Hepatocyte (in vitro differentiated cells): ENCODE results near the gene RIPPLY2. TPM values are rescaled to one million over a fixed set of nuclear protein-coding genes. Genes with fewer than 3 reads are reported as not detected.
A peak's percentile ranks its signal among the peaks of the same experiment; 100 is the strongest.

Experiments used
- DNase-seq: peaks from one replicate; pipeline ENCODE4 v3.0.0-alpha.2; 2016; ENCODE audit warnings: low spot score
- H2AFZ ChIP-seq: fragments of 200-600 bp; sonication (generic); 2 replicates; pipeline ENCODE4 v1.6.0; 2016; ENCODE audit warnings: antibody characterized with exemption, mild to moderate bottlenecking
- H3K27ac ChIP-seq: fragments of 200-600 bp; sonication (generic); 2 replicates; pipeline ENCODE4 v1.5.1; 2016; ENCODE audit warnings: mild to moderate bottlenecking
- H3K27me3 ChIP-seq: fragments of 200-600 bp; sonication (generic); 2 replicates; pipeline ENCODE4 v1.6.1; 2016
- H3K36me3 ChIP-seq: fragments of 200-600 bp; sonication (generic); replicated peaks from 2 replicates; pipeline ENCODE4 v1.5.1; 2016; ENCODE audit warnings: low read depth; ENCODE audit not compliant: insufficient read depth
- H3K4me1 ChIP-seq: fragments of 200-600 bp; sonication (generic); 2 replicates; pipeline ENCODE4 v1.5.1; 2016; ENCODE audit warnings: mild to moderate bottlenecking, moderate library complexity; ENCODE audit not compliant: insufficient read depth
- H3K4me2 ChIP-seq: fragments of 200-600 bp; sonication (generic); 2 replicates; pipeline ENCODE4 v1.6.0; 2016
- H3K4me3 ChIP-seq: fragments of 200-600 bp; sonication (generic); 2 replicates; pipeline ENCODE4 v1.5.1; 2016; ENCODE audit warnings: mild to moderate bottlenecking
- H3K79me2 ChIP-seq: fragments of 200-600 bp; sonication (generic); 2 replicates; pipeline ENCODE4 v1.6.0; 2017; ENCODE audit warnings: mild to moderate bottlenecking
- H3K9me2 ChIP-seq: fragments of 200-600 bp; sonication (generic); replicated peaks from 2 replicates; pipeline ENCODE4 v1.6.0; 2017; ENCODE audit warnings: mild to moderate bottlenecking; ENCODE audit not compliant: insufficient read depth
- H3K9me3 ChIP-seq: fragments of 200-600 bp; sonication (generic); 2 replicates; pipeline ENCODE4 v1.5.1; 2016; ENCODE audit warnings: low read depth, mild to moderate bottlenecking
- H4K20me1 ChIP-seq: fragments of 200-600 bp; sonication (generic); 2 replicates; pipeline ENCODE4 v1.6.0; 2016; ENCODE audit warnings: mild to moderate bottlenecking; ENCODE audit not compliant: insufficient read depth, poor library complexity, severe bottlenecking
- EZH2 ChIP-seq: fragments of 200-600 bp; sonication (generic); IDR thresholded peaks from 2 replicates; pipeline ENCODE4 v1.6.1; 2016; ENCODE audit warnings: antibody characterized with exemption, mild to moderate bottlenecking, borderline replicate concordance
- EZH2phosphoT487 ChIP-seq: fragments of 200-600 bp; sonication (generic); IDR thresholded peaks from one replicate; pipeline ENCODE4 v1.6.1; 2018; ENCODE audit warnings: antibody characterized with exemption, mild to moderate bottlenecking, low read depth, moderate library complexity; ENCODE audit not compliant: unreplicated experiment, severe bottlenecking
- WGBS: methylation state at CpG from one replicate; pipeline ENCODE4 v1.1.6; 2016; ENCODE audit warnings: low lambda C conversion rate; ENCODE audit errors: missing lambda C conversion rate; 5-methylcytosine and 5-hydroxymethylcytosine counted together
- polyA plus RNA-seq: library from polyadenylated mRNA; unstranded; fragments of >200 nt; fragmentation: Nextera tagmentation; extraction: Ambion mirVana; gene quantifications from 2 replicates; pipeline ENCODE4 v1.2.1, GENCODE V29; 2016
- total RNA-seq: library from RNA; depleted of rRNA; stranded (reverse); fragments of >200 nt; gene quantifications from 2 replicates; pipeline ENCODE4 v1.2.3, GENCODE V29; 2014
- TF ChIP-seq, protein P1 (sequence below): fragments of 200-600 bp; sonication (generic); IDR thresholded peaks from 2 replicates; pipeline ENCODE4 v1.5.1; 2016; ENCODE audit warnings: antibody characterized with exemption, mild to moderate bottlenecking; ENCODE audit not compliant: poor library complexity

RIPPLY2 gene
- total and polyA plus RNA-seq, 2 experiments from 2014 or later, result not detected

DNA sequence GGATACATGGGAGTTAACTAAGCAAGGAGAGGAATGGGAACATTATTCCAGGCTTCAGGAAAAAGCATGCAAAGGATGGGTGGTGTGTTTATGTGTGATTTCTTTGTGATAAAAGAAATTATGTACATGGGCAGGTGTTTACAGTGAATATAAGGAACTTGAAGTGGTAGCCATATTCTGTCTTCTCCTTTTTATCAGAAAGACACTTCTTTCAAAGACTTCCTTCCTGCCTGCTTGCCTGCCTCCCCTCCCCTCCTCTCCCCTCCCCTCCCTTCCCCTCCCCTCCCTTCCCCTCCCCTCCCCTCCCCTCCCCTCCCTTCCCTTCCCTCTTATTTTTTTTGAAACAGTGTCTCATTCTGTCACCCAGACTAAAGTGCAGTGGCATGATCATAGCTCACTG lies 20.7 kb downstream of the RIPPLY2 start:
- peaks cover 8% of the 10 kb centered on the region for H3K79me2 ChIP-seq
- DNase-seq, result no peak
- TF ChIP-seq EZH2phosphoT487, result no peak
- no peak for TF ChIP-seq EZH2
- TF ChIP-seq, protein P1, sequence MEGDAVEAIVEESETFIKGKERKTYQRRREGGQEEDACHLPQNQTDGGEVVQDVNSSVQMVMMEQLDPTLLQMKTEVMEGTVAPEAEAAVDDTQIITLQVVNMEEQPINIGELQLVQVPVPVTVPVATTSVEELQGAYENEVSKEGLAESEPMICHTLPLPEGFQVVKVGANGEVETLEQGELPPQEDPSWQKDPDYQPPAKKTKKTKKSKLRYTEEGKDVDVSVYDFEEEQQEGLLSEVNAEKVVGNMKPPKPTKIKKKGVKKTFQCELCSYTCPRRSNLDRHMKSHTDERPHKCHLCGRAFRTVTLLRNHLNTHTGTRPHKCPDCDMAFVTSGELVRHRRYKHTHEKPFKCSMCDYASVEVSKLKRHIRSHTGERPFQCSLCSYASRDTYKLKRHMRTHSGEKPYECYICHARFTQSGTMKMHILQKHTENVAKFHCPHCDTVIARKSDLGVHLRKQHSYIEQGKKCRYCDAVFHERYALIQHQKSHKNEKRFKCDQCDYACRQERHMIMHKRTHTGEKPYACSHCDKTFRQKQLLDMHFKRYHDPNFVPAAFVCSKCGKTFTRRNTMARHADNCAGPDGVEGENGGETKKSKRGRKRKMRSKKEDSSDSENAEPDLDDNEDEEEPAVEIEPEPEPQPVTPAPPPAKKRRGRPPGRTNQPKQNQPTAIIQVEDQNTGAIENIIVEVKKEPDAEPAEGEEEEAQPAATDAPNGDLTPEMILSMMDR, result no peak

DNA sequence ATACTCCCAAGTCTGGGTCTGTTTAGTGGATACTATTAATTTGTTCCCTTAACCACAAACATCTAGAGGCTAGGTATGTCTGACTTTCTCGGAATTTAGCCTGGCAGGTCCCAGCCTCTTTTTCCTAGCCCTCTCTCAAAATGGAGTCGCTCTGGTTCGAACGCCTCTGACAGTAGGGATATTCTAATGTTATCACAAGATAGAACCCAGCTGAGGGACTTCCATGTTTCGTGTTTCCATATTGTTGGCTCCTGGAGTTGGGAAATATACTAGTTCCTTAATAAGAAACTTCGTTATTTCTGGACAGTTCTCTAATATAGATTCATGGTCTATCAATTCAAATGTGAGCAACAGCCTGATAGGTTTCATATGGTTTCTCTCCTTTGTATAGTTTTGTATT lies 22.7 kb downstream of the RIPPLY2 start:
- Histone ChIP-seq H3K27ac (no peak overlapping the region), H3K36me3 (no peaks in the 10 kb centered on the region), H3K4me1 (no peaks in the 10 kb centered on the region), H2AFZ (no peak overlapping the region), H3K9me3 (no peaks in the 10 kb centered on the region), H3K27me3 (no peaks in the 10 kb centered on the region), H3K4me3 (no peak overlapping the region), H3K79me2 (peaks cover 17% of the 10 kb centered on the region), H3K4me2 (no peak overlapping the region), H3K9me2 (no peaks in the 10 kb centered on the region), H4K20me1 (no peaks in the 10 kb centered on the region)
- no peak for DNase-seq
- WGBS, result 97% methylated on average over 6 of the region's 6 CpGs
- TF ChIP-seq EZH2, result no peak
- TF ChIP-seq, protein P1, result no peak
- TF ChIP-seq EZH2phosphoT487, result no peak

More for the DNA sequence above, 20.7 kb downstream of the RIPPLY2 start:
- no peak overlapping the region for H3K4me2 ChIP-seq
- H3K4me3 ChIP-seq, result no peak overlapping the region
- H3K9me3 ChIP-seq, result no peaks in the 10 kb centered on the region
- H3K27me3 ChIP-seq, result no peaks in the 10 kb centered on the region
- no peaks in the 10 kb centered on the region for H3K9me2 ChIP-seq
- H2AFZ ChIP-seq, result no peak overlapping the region
- no peaks in the 10 kb centered on the region for H4K20me1 ChIP-seq
- H3K27ac ChIP-seq, result no peak overlapping the region
- H3K4me1 ChIP-seq, result no peaks in the 10 kb centered on the region
- H3K36me3 ChIP-seq, result no peaks in the 10 kb centered on the region

DNA sequence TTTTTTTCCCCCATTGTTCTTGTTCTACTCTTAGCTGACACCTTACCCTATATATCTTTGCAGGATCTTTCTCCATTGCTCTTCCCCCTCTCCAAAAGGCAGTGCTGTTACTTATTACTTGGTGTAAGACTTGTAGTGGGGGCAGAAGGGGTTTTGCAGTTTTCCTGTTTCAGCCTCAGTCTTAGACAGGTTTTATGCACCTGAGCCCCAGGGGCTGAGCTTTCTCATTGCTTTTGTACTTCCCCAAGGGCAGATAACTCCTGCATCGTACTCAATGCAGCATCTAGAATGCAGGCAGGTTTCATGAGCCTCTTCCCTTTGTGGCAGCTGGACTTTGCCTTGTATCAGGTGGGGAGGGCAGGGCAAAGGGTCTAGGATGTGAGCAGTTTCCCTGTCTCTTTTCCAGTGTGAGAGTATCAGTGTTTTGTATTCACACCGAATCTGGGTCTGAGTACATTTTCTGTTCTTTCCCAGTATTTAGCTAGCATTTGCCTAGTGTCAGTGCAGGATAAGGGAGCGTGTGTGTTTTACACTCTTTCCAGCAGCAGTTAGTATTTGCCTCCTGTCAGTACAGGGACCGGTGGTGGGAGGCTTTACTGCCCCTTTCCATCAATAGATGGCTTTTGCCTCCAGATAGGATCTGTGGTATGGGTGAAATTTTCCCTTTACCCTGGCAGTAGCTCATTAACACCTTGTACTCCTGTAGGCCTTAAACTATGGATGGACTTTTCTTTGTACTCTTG lies 25.9 kb downstream of the RIPPLY2 start:
- Histone ChIP-seq H4K20me1 (no peaks in the 10 kb centered on the region), H3K4me2 (peak overlapping the region; percentile 36), H3K9me2 (no peaks in the 10 kb centered on the region), H3K79me2 (peaks cover 18% of the 10 kb centered on the region), H3K27ac (no peak overlapping the region), H3K4me3 (no peak overlapping the region), H3K36me3 (no peaks in the 10 kb centered on the region), H3K9me3 (no peaks in the 10 kb centered on the region), H3K4me1 (no peaks in the 10 kb centered on the region), H3K27me3 (no peaks in the 10 kb centered on the region), H2AFZ (no peak overlapping the region)
- peak; percentile 20 for DNase-seq
- WGBS, result 64% methylated on average over 4 of the region's 4 CpGs
- no peak for TF ChIP-seq EZH2

DNA sequence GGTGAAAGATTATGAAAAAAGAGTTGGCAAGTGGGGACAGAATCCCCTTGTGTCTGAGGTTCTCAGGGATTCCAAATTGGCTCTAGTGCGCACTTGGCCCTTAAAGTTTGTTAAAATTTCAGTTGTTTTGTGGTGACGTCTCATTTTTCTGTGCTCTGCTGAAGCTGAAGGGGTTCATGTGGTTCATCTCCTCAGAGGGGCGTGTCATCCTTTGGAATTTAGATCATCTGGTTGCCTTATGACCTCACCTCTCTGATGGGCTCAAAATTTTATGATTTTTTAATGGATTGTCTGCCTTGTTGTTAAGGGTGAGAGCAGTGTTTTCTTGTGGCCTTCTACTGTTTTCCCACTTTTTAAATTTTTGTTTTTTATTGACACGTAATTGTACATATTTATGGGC lies 26.6 kb downstream of the RIPPLY2 start:
- DNase-seq, result no peak
- 93% methylated on average over 4 of the region's 4 CpGs for WGBS
- Histone ChIP-seq H2AFZ (no peak overlapping the region), H3K27me3 (no peaks in the 10 kb centered on the region), H3K36me3 (no peaks in the 10 kb centered on the region), H3K79me2 (peaks cover 15% of the 10 kb centered on the region), H3K9me2 (no peaks in the 10 kb centered on the region), H3K4me1 (no peaks in the 10 kb centered on the region), H4K20me1 (no peaks in the 10 kb centered on the region), H3K4me3 (no peak overlapping the region), H3K4me2 (no peak overlapping the region), H3K9me3 (no peaks in the 10 kb centered on the region), H3K27ac (no peak overlapping the region)
- TF ChIP-seq EZH2, result no peak
- TF ChIP-seq, protein P1, result no peak
- TF ChIP-seq EZH2phosphoT487, result no peak
